GM21390 (cell line): Measurements from ENCODE around the gene LRRC4C.
"Not testable (repeated sequence)": the region's sequence is repeated elsewhere in the genome, so short reads cannot be mapped to it uniquely, and the experiment has no call there.

Source experiments
- ATAC-seq: cut with Tn5 transposase; IDR thresholded peaks from one replicate; pipeline ENCODE4 v1.9.1; 2021; ENCODE audit not compliant: unreplicated experiment

The LRRC4C gene

GRCh38 chr11:41040474-41040873, 419.0 kb downstream of the LRRC4C start:
- no peak for ATAC-seq

- no peak for ATAC-seq
Observed at GRCh38 chr11:41039592-41039991, 419.9 kb downstream of the LRRC4C start.

GRCh38 chr11:41031551-41032060, 427.8 kb downstream of the LRRC4C start:
- no peak for ATAC-seq

GRCh38 chr11:41020259-41020658, 439.2 kb downstream of the LRRC4C start:
- ATAC-seq = no peak

GRCh38 chr11:41019666-41020065, 439.8 kb downstream of the LRRC4C start:
- not testable (repeated sequence) for ATAC-seq

GRCh38 chr11:41018224-41018623, 441.2 kb downstream of the LRRC4C start:
- ATAC-seq = no peak

- ATAC-seq = no peak
Observed at GRCh38 chr11:41010361-41011050, 448.9 kb downstream of the LRRC4C start.

- ATAC-seq = no peak
Observed at GRCh38 chr11:41005986-41006385, 453.5 kb downstream of the LRRC4C start.

- ATAC-seq = no peak
Observed at GRCh38 chr11:41003339-41004282, 455.8 kb downstream of the LRRC4C start.

GRCh38 chr11:40998920-40999319, 460.5 kb downstream of the LRRC4C start:
- ATAC-seq = no peak

- no peak for ATAC-seq
Observed at GRCh38 chr11:40987776-40988435, 471.5 kb downstream of the LRRC4C start.

- ATAC-seq = no peak
Observed at GRCh38 chr11:40986320-40986719, 473.1 kb downstream of the LRRC4C start.

GRCh38 chr11:40975076-40975475, 484.4 kb downstream of the LRRC4C start:
- no peak for ATAC-seq

GRCh38 chr11:40974186-40974795, 485.2 kb downstream of the LRRC4C start:
- no peak for ATAC-seq

GRCh38 chr11:40958707-40959106, 500.7 kb downstream of the LRRC4C start:
- ATAC-seq = no peak

- no peak for ATAC-seq
Observed at GRCh38 chr11:40952479-40952878, 507.0 kb downstream of the LRRC4C start.

GRCh38 chr11:40938002-40938401, 521.5 kb downstream of the LRRC4C start:
- no peak for ATAC-seq

GRCh38 chr11:40924915-40925314, 534.5 kb downstream of the LRRC4C start:
- no peak for ATAC-seq

- ATAC-seq = no peak
Observed at GRCh38 chr11:40921246-40921645, 538.2 kb downstream of the LRRC4C start.

GRCh38 chr11:40910774-40911173, 548.7 kb downstream of the LRRC4C start:
- ATAC-seq = not testable (repeated sequence)

- no peak for ATAC-seq
Observed at GRCh38 chr11:40894501-40894900, 565.0 kb downstream of the LRRC4C start.
